Left renal pelvis (tissue), 4 donors: Measurements from ENCODE around the gene GOLGB1. TPM values are rescaled to one million over a fixed set of nuclear protein-coding genes. Genes with fewer than 3 reads are reported as not detected.
A peak's percentile ranks its signal among the peaks of the same experiment; 100 is the strongest.
"Not testable (repeated sequence)": the region's sequence is repeated elsewhere in the genome, so short reads cannot be mapped to it uniquely, and the experiment has no call there.

Experiments
- DNase-seq, 4 donors: peaks; one replicate each; pipeline ENCODE4 v3.0.0-alpha.2; 2013; ENCODE audit warnings: low read depth in 4 of 4, low spot score in 3 of 4
- polyA plus RNA-seq, 4 donors: library from polyadenylated mRNA; unstranded; fragments of 120-200 nt; gene quantifications; one replicate each; pipeline ENCODE4 v1.2.1, GENCODE V29; 2013; ENCODE audit not compliant: insufficient read length in 4 of 4

GOLGB1 gene
- polyA plus RNA-seq, 4 donors: 57.2 to 89.9 (median 82.9) TPM

- peak in 1 of 4 donors; percentile 33 for DNase-seq
These were observed 763 bp downstream of the GOLGB1 start for GRCh38 chr3:121748680-121749275.

- DNase-seq: no peak
These were observed 1.6 kb downstream of the GOLGB1 start for GRCh38 chr3:121747976-121748375.

GRCh38 chr3:121743106-121743505 lies 6.4 kb downstream of the GOLGB1 start:
- DNase-seq: not testable (repeated sequence)

- no peak for DNase-seq
These were observed 8.6 kb downstream of the GOLGB1 start for GRCh38 chr3:121740896-121741295.

- no peak for DNase-seq
These were observed 9.6 kb downstream of the GOLGB1 start for GRCh38 chr3:121739902-121740301.

- DNase-seq: no peak
These were observed 11.9 kb downstream of the GOLGB1 start for GRCh38 chr3:121737644-121738043.

- no peak for DNase-seq
These were observed 13.4 kb downstream of the GOLGB1 start for GRCh38 chr3:121736112-121736511.

- no peak for DNase-seq
These were observed 14.4 kb downstream of the GOLGB1 start for GRCh38 chr3:121735047-121735696.

GRCh38 chr3:121730940-121731687 lies 18.4 kb downstream of the GOLGB1 start:
- no peak for DNase-seq

- DNase-seq: no peak
These were observed 25.4 kb downstream of the GOLGB1 start for GRCh38 chr3:121724130-121724529.

- DNase-seq: no peak
These were observed 26.1 kb downstream of the GOLGB1 start for GRCh38 chr3:121723485-121723884.

GRCh38 chr3:121722411-121722810 lies 27.1 kb downstream of the GOLGB1 start:
- no peak for DNase-seq

- no peak for DNase-seq
These were observed 29.4 kb downstream of the GOLGB1 start for GRCh38 chr3:121720163-121720562.

GRCh38 chr3:121719423-121719822 lies 30.1 kb downstream of the GOLGB1 start:
- DNase-seq: no peak

GRCh38 chr3:121718205-121718846 lies 31.2 kb downstream of the GOLGB1 start:
- no peak for DNase-seq

- no peak for DNase-seq
These were observed 39.2 kb downstream of the GOLGB1 start for GRCh38 chr3:121710347-121710746.

GRCh38 chr3:121707531-121708273 lies 41.8 kb downstream of the GOLGB1 start:
- no peak for DNase-seq

GRCh38 chr3:121705541-121705940 lies 44.0 kb downstream of the GOLGB1 start:
- no peak for DNase-seq

- no peak for DNase-seq
These were observed 45.6 kb downstream of the GOLGB1 start for GRCh38 chr3:121703973-121704372.

GRCh38 chr3:121698901-121699300 lies 50.6 kb downstream of the GOLGB1 start:
- no peak for DNase-seq

- no peak for DNase-seq
These were observed 51.1 kb downstream of the GOLGB1 start for GRCh38 chr3:121698476-121698875.
